CD14-positive monocyte (primary cell): ENCODE results near the gene CFAP57. TPM values are rescaled to one million over a fixed set of nuclear protein-coding genes. Genes with fewer than 3 reads are reported as not detected.

ENCODE experiments used
- DNase-seq, 3 donors: peaks; one replicate each; pipeline ENCODE4 v3.0.0-alpha.2; 2011 to 2022
- H2AFZ ChIP-seq: 2 replicates; pipeline ENCODE4 v1.6.0; 2012; ENCODE audit warnings: mild to moderate bottlenecking, low read depth, low read length, inconsistent platforms; ENCODE audit not compliant: insufficient read depth, poor library complexity, severe bottlenecking
- H3K27ac ChIP-seq, 2 donors: 1 replicate in 1 of 2; 2 replicates in 1 of 2; pipeline ENCODE4 v1.5.1; 2012 to 2013; ENCODE audit warnings: low read length in 2 of 2, control low read depth in 1 of 2, inconsistent platforms in 1 of 2, low read depth in 1 of 2, mild to moderate bottlenecking in 1 of 2
- H3K27me3 ChIP-seq, 2 donors: one replicate each; pipeline versions ENCODE4 v1.6.0 to v1.6.1; 2011 to 2013; ENCODE audit warnings: low read length in 2 of 2; ENCODE audit not compliant: control insufficient read depth in 2 of 2, insufficient read depth in 2 of 2
- H3K36me3 ChIP-seq, 2 donors: replicated peaks in 1 of 2; 1 replicate in 1 of 2; 2 replicates in 1 of 2; pipeline versions ENCODE4 v1.5.1 to v1.6.1; 2012 to 2013; ENCODE audit warnings: low read length in 2 of 2, control low read depth in 1 of 2, inconsistent platforms in 1 of 2, mild to moderate bottlenecking in 1 of 2; ENCODE audit not compliant: insufficient read depth in 2 of 2, control insufficient read depth in 1 of 2
- H3K4me1 ChIP-seq, 2 donors: 1 replicate in 1 of 2; 2 replicates in 1 of 2; pipeline versions ENCODE4 v1.5.1 to v1.6.1; 2012 to 2013; ENCODE audit warnings: low read length in 2 of 2, control low read depth in 1 of 2, inconsistent platforms in 1 of 2, mild to moderate bottlenecking in 1 of 2, moderate library complexity in 1 of 2; ENCODE audit not compliant: insufficient read depth in 2 of 2, control insufficient read depth in 1 of 2
- H3K4me2 ChIP-seq: replicated peaks from 2 replicates; pipeline ENCODE3; 2012; ENCODE audit warnings: low read length, moderate library complexity, mild to moderate bottlenecking; ENCODE audit not compliant: poor library complexity, severe bottlenecking; ENCODE audit errors: extremely low read depth
- H3K4me3 ChIP-seq, 3 experiments: fragments of 200-600 bp in 1 of 3; sonication (generic) in 1 of 3; replicated peaks in 1 of 3; 1 replicate in 2 of 3; 2 replicates in 1 of 3; pipeline ENCODE4 v1.5.1; 2011 to 2013; ENCODE audit warnings: low read length in 3 of 3, mild to moderate bottlenecking in 3 of 3, control low read depth in 2 of 3, low read depth in 2 of 3, inconsistent platforms in 1 of 3, moderate library complexity in 1 of 3
- H3K79me2 ChIP-seq: 2 replicates; pipeline ENCODE4 v1.6.0; 2012; ENCODE audit warnings: mild to moderate bottlenecking, control low read depth, inconsistent platforms, low read length, moderate library complexity; ENCODE audit not compliant: insufficient read depth
- H3K9ac ChIP-seq: 2 replicates; pipeline ENCODE4 v1.6.0; 2017; ENCODE audit warnings: low read length, mild to moderate bottlenecking; ENCODE audit not compliant: insufficient read depth, poor library complexity, severe bottlenecking
- H3K9me3 ChIP-seq, 2 donors: replicated peaks in 1 of 2; 1 replicate in 1 of 2; 2 replicates in 1 of 2; pipeline versions ENCODE4 v1.5.1 to v1.6.1; 2012 to 2013; ENCODE audit warnings: low read length in 2 of 2, control low read depth in 1 of 2; ENCODE audit not compliant: control insufficient read depth in 1 of 2, insufficient read depth in 1 of 2
- H4K20me1 ChIP-seq: 2 replicates; pipeline ENCODE4 v1.6.0; 2012; ENCODE audit warnings: mild to moderate bottlenecking, low read length, control low read depth, moderate library complexity; ENCODE audit not compliant: insufficient read depth
- H3K27ac Mint-ChIP-seq, 7 donors: one replicate each; pipeline ENCODE4 v1.8.0; 2020; ENCODE audit warnings: mild to moderate bottlenecking in 7 of 7, mixed read lengths in 7 of 7, moderate library complexity in 6 of 7, inconsistent platforms in 2 of 7
- H3K27me3 Mint-ChIP-seq, 3 donors: one replicate each; pipeline ENCODE4 v1.8.0; 2021 to 2022; ENCODE audit warnings: low read depth in 3 of 3, mild to moderate bottlenecking in 3 of 3, mixed read lengths in 3 of 3, moderate library complexity in 3 of 3, inconsistent platforms in 1 of 3
- H3K36me3 Mint-ChIP-seq, 2 donors: one replicate each; pipeline ENCODE4 v1.8.0; 2020; ENCODE audit warnings: mixed read lengths in 2 of 2, inconsistent platforms in 1 of 2, mild to moderate bottlenecking in 1 of 2
- H3K4me1 Mint-ChIP-seq: one replicate; pipeline ENCODE4 v1.8.0; 2020; ENCODE audit warnings: mild to moderate bottlenecking, mixed read lengths
- H3K4me3 Mint-ChIP-seq, 2 donors: one replicate each; pipeline ENCODE4 v1.8.0; 2020; ENCODE audit warnings: mild to moderate bottlenecking in 2 of 2, mixed read lengths in 2 of 2, moderate library complexity in 1 of 2
- H3K9me3 Mint-ChIP-seq, 7 donors: one replicate each; pipeline ENCODE4 v1.8.0; 2020 to 2022; ENCODE audit warnings: mixed read lengths in 7 of 7, mild to moderate bottlenecking in 6 of 7, moderate library complexity in 6 of 7, inconsistent platforms in 2 of 7
- CTCF ChIP-seq: fragments of 200-600 bp; IDR thresholded peaks from one replicate; pipeline ENCODE4 v1.8.0; 2022; ENCODE audit warnings: antibody characterized with exemption, mild to moderate bottlenecking
- WGBS: methylation state at CpG from one replicate; pipeline ENCODE4 v1.1.5; 2013; ENCODE audit warnings: missing lambda C conversion rate; ENCODE audit not compliant: insufficient coverage; 5-methylcytosine and 5-hydroxymethylcytosine counted together
- intact Hi-C, 2 donors: fragments of 100-400 bp; cut with micrococcal nuclease; formaldehyde crosslinking; loops; one replicate each; pipeline versions ENCODE4 v1.15.0 to v1.15.1; 2023
- polyA plus RNA-seq, 3 donors: library from polyadenylated mRNA; depleted of rRNA in 1 of 3; unstranded in 2 of 3; stranded (reverse) in 1 of 3; fragments of 300-500 nt in 2 of 3; fragments of >200 nt in 1 of 3; fragmentation: Illumina TruSeq in 2 of 3; gene quantifications; 1 replicate in 2 of 3; 2 replicates in 1 of 3; pipeline ENCODE4 v1.2.3, GENCODE V29; 2012 to 2021

CFAP57 gene
- polyA plus RNA-seq, 3 donors: 0.01 to 0.05 TPM; not detected in 1

GRCh38 chr1:43286115-43286514, 114.0 kb downstream of the CFAP57 start:
- no peak for TF ChIP-seq CTCF
- WGBS: 92% methylated on average over 8 of the region's 11 CpGs

GRCh38 chr1:43286533-43286932, 114.4 kb downstream of the CFAP57 start:
- no peak overlapping the region for H3K9ac ChIP-seq
- peaks cover 2 to 4% (median 4%) of the 10 kb centered on the region in 3 donors for H3K27me3 Mint-ChIP-seq
- H3K36me3 ChIP-seq: no peaks in the 10 kb centered on the region
- no peaks in the 10 kb centered on the region for H3K27me3 ChIP-seq
- no peak overlapping the region for H3K27ac Mint-ChIP-seq
- H3K4me1 ChIP-seq: no peaks in the 10 kb centered on the region
- H3K36me3 Mint-ChIP-seq: no peaks in the 10 kb centered on the region
- no peak overlapping the region for H3K4me3 ChIP-seq
- no peak overlapping the region for H3K27ac ChIP-seq
- no peak for TF ChIP-seq CTCF
- no peaks in the 10 kb centered on the region for H4K20me1 ChIP-seq
- H3K4me1 Mint-ChIP-seq: peaks cover under 1% of the 10 kb centered on the region
- no peak overlapping the region for H2AFZ ChIP-seq
- no peaks in the 10 kb centered on the region for H3K79me2 ChIP-seq
- no peak overlapping the region for H3K4me3 Mint-ChIP-seq
- H3K9me3 Mint-ChIP-seq: no peaks in the 10 kb centered on the region
- intact Hi-C loops: no loop called here
- no peak for DNase-seq
- H3K9me3 ChIP-seq: no peaks in the 10 kb centered on the region
- 100% methylated on average over 1 of the region's 5 CpGs for WGBS
- H3K4me2 ChIP-seq: no peak overlapping the region

More at GRCh38 chr1:43286115-43286514, 114.0 kb downstream of the CFAP57 start:
- H3K9me3 Mint-ChIP-seq: no peaks in the 10 kb centered on the region
- no peak overlapping the region for H3K4me3 ChIP-seq
- H3K4me1 ChIP-seq: no peaks in the 10 kb centered on the region
- no peak overlapping the region for H3K27ac ChIP-seq
- H3K27me3 ChIP-seq: no peaks in the 10 kb centered on the region
- no peaks in the 10 kb centered on the region for H3K9me3 ChIP-seq
- H3K4me2 ChIP-seq: no peak overlapping the region
- no peak overlapping the region for H3K9ac ChIP-seq
- H3K36me3 ChIP-seq: no peaks in the 10 kb centered on the region
- H3K79me2 ChIP-seq: no peaks in the 10 kb centered on the region
- H3K4me1 Mint-ChIP-seq: peaks cover 2% of the 10 kb centered on the region
- intact Hi-C loops: no loop called here
- DNase-seq: no peak
- H2AFZ ChIP-seq: no peak overlapping the region
- no peak overlapping the region for H3K4me3 Mint-ChIP-seq
- H3K27ac Mint-ChIP-seq: no peak overlapping the region
- no peaks in the 10 kb centered on the region for H4K20me1 ChIP-seq
- H3K27me3 Mint-ChIP-seq: peaks cover 2 to 4% (median 4%) of the 10 kb centered on the region in 3 donors
- no peaks in the 10 kb centered on the region for H3K36me3 Mint-ChIP-seq
